IgD-negative memory B cell (primary cell): ENCODE measurements around the gene RER1. TPM values are rescaled to one million over a fixed set of nuclear protein-coding genes. Genes with fewer than 3 reads are reported as not detected.

Experiments used
- H3K27ac Mint-ChIP-seq, 3 donors: one replicate each; pipeline ENCODE4 v1.8.0; 2020 to 2022; ENCODE audit warnings: mild to moderate bottlenecking in 3 of 3, mixed read lengths in 3 of 3, moderate library complexity in 1 of 3
- H3K27me3 Mint-ChIP-seq: one replicate; pipeline ENCODE4 v1.8.0; 2021; ENCODE audit warnings: mixed read lengths
- H3K36me3 Mint-ChIP-seq: one replicate; pipeline ENCODE4 v1.8.0; 2020; ENCODE audit warnings: mild to moderate bottlenecking, mixed read lengths
- H3K4me1 Mint-ChIP-seq, 3 donors: one replicate each; pipeline ENCODE4 v1.8.0; 2020 to 2022; ENCODE audit warnings: mixed read lengths in 3 of 3, mild to moderate bottlenecking in 1 of 3
- H3K4me3 Mint-ChIP-seq, 4 donors: one replicate each; pipeline ENCODE4 v1.8.0; 2020 to 2022; ENCODE audit warnings: mild to moderate bottlenecking in 4 of 4, mixed read lengths in 4 of 4, moderate library complexity in 3 of 4
- H3K9me3 Mint-ChIP-seq, 3 donors: one replicate each; pipeline ENCODE4 v1.8.0; 2020 to 2021; ENCODE audit warnings: mixed read lengths in 3 of 3, mild to moderate bottlenecking in 1 of 3
- polyA plus RNA-seq: library from polyadenylated mRNA; unstranded; fragments of 300-500 nt; fragmentation: Illumina TruSeq; gene quantifications from one replicate; pipeline ENCODE4 v1.2.3, GENCODE V29; 2021

RER1 gene
- polyA plus RNA-seq, 1 donor from 2014 or later = 141 TPM

- H3K27me3 Mint-ChIP-seq = no peaks in the 10 kb centered on the region
- H3K36me3 Mint-ChIP-seq = peaks cover 3% of the 10 kb centered on the region
- no peaks in the 10 kb centered on the region for H3K4me1 Mint-ChIP-seq
- H3K27ac Mint-ChIP-seq = no peak overlapping the region
- no peak overlapping the region for H3K4me3 Mint-ChIP-seq
- H3K9me3 Mint-ChIP-seq = peaks cover 3 to 5% (median 4%) of the 10 kb centered on the region in 3 donors
Observed at GRCh38 chr1:2360588-2361364, 30.9 kb upstream of the RER1 start.

GRCh38 chr1:2363847-2364513, 27.7 kb upstream of the RER1 start:
- no peak overlapping the region for H3K4me3 Mint-ChIP-seq
- peaks cover 3 to 5% (median 4%) of the 10 kb centered on the region in 3 donors for H3K9me3 Mint-ChIP-seq
- peaks cover 0 to 2% (median 0%) of the 10 kb centered on the region in 3 donors for H3K4me1 Mint-ChIP-seq
- H3K36me3 Mint-ChIP-seq = peaks cover 7% of the 10 kb centered on the region
- H3K27me3 Mint-ChIP-seq = no peaks in the 10 kb centered on the region
- H3K27ac Mint-ChIP-seq = no peak overlapping the region

- Mint-ChIP-seq H3K4me1 (peaks cover 0 to 2% (median 0%) of the 10 kb centered on the region in 3 donors), H3K27me3 (no peaks in the 10 kb centered on the region), H3K9me3 (peaks cover 0 to 5% (median 3%) of the 10 kb centered on the region in 3 donors), H3K36me3 (peaks cover 8% of the 10 kb centered on the region), H3K4me3 (no peak overlapping the region), H3K27ac (peak overlapping the region in 1 of 3 donors; percentile 64)
Observed at GRCh38 chr1:2368053-2368744, 23.4 kb upstream of the RER1 start.

- H3K27me3 Mint-ChIP-seq = no peaks in the 10 kb centered on the region
- no peaks in the 10 kb centered on the region for H3K9me3 Mint-ChIP-seq
- peak overlapping the region in 1 of 4 donors; percentile 3 for H3K4me3 Mint-ChIP-seq
- H3K4me1 Mint-ChIP-seq = peaks cover 0 to 7% (median 2%) of the 10 kb centered on the region in 3 donors
- no peak overlapping the region for H3K27ac Mint-ChIP-seq
- peaks cover 3% of the 10 kb centered on the region for H3K36me3 Mint-ChIP-seq
Observed at GRCh38 chr1:2372551-2373490, 18.8 kb upstream of the RER1 start.

- Mint-ChIP-seq H3K27me3 (no peaks in the 10 kb centered on the region), H3K27ac (no peak overlapping the region), H3K4me3 (no peak overlapping the region), H3K4me1 (peaks cover 0 to 7% (median 0%) of the 10 kb centered on the region in 3 donors), H3K9me3 (no peaks in the 10 kb centered on the region), H3K36me3 (peaks cover 3% of the 10 kb centered on the region)
Observed at GRCh38 chr1:2373551-2374251, 17.9 kb upstream of the RER1 start.

GRCh38 chr1:2374252-2375155, 17.1 kb upstream of the RER1 start:
- H3K27ac Mint-ChIP-seq = no peak overlapping the region
- no peak overlapping the region for H3K4me3 Mint-ChIP-seq
- H3K27me3 Mint-ChIP-seq = no peaks in the 10 kb centered on the region
- H3K36me3 Mint-ChIP-seq = peaks cover 3% of the 10 kb centered on the region
- H3K4me1 Mint-ChIP-seq = peaks cover 3 to 15% (median 7%) of the 10 kb centered on the region in 3 donors
- no peaks in the 10 kb centered on the region for H3K9me3 Mint-ChIP-seq

GRCh38 chr1:2375246-2375922, 16.3 kb upstream of the RER1 start:
- H3K4me3 Mint-ChIP-seq = no peak overlapping the region
- H3K27ac Mint-ChIP-seq = no peak overlapping the region
- H3K9me3 Mint-ChIP-seq = no peaks in the 10 kb centered on the region
- H3K27me3 Mint-ChIP-seq = no peaks in the 10 kb centered on the region
- peaks cover 5 to 17% (median 12%) of the 10 kb centered on the region in 3 donors for H3K4me1 Mint-ChIP-seq
- no peaks in the 10 kb centered on the region for H3K36me3 Mint-ChIP-seq

- Mint-ChIP-seq H3K36me3 (no peaks in the 10 kb centered on the region), H3K4me3 (no peak overlapping the region), H3K27me3 (no peaks in the 10 kb centered on the region), H3K4me1 (peaks cover 5 to 17% (median 17%) of the 10 kb centered on the region in 3 donors), H3K27ac (no peak overlapping the region), H3K9me3 (no peaks in the 10 kb centered on the region)
Observed at GRCh38 chr1:2375923-2376260, 15.7 kb upstream of the RER1 start.

GRCh38 chr1:2376261-2376741, 15.3 kb upstream of the RER1 start:
- no peaks in the 10 kb centered on the region for H3K36me3 Mint-ChIP-seq
- H3K4me3 Mint-ChIP-seq = no peak overlapping the region
- no peaks in the 10 kb centered on the region for H3K27me3 Mint-ChIP-seq
- no peak overlapping the region for H3K27ac Mint-ChIP-seq
- H3K4me1 Mint-ChIP-seq = peaks cover 5 to 17% (median 17%) of the 10 kb centered on the region in 3 donors
- no peaks in the 10 kb centered on the region for H3K9me3 Mint-ChIP-seq

- H3K4me3 Mint-ChIP-seq = no peak overlapping the region
- H3K4me1 Mint-ChIP-seq = peaks cover 5 to 17% (median 17%) of the 10 kb centered on the region in 3 donors
- H3K27ac Mint-ChIP-seq = no peak overlapping the region
- no peaks in the 10 kb centered on the region for H3K36me3 Mint-ChIP-seq
- no peaks in the 10 kb centered on the region for H3K9me3 Mint-ChIP-seq
- no peaks in the 10 kb centered on the region for H3K27me3 Mint-ChIP-seq
Observed at GRCh38 chr1:2376931-2377672, 14.5 kb upstream of the RER1 start.

- no peak overlapping the region for H3K4me3 Mint-ChIP-seq
- H3K9me3 Mint-ChIP-seq = no peaks in the 10 kb centered on the region
- no peaks in the 10 kb centered on the region for H3K27me3 Mint-ChIP-seq
- no peaks in the 10 kb centered on the region for H3K36me3 Mint-ChIP-seq
- peaks cover 5 to 17% (median 17%) of the 10 kb centered on the region in 3 donors for H3K4me1 Mint-ChIP-seq
- no peak overlapping the region for H3K27ac Mint-ChIP-seq
Observed at GRCh38 chr1:2377751-2378440, 13.7 kb upstream of the RER1 start.

- Mint-ChIP-seq H3K9me3 (no peaks in the 10 kb centered on the region), H3K4me1 (peaks cover 5 to 17% (median 17%) of the 10 kb centered on the region in 3 donors), H3K36me3 (no peaks in the 10 kb centered on the region), H3K4me3 (no peak overlapping the region), H3K27me3 (no peaks in the 10 kb centered on the region), H3K27ac (no peak overlapping the region)
Observed at GRCh38 chr1:2378441-2378851, 13.2 kb upstream of the RER1 start.
